Measurements from ENCODE around the gene KLK2. TPM values are rescaled to one million over a fixed set of nuclear protein-coding genes. Genes with fewer than 3 reads are reported as not detected.

KLK2 gene
- total and polyA plus RNA-seq, 2 of the 13 experiments (the other 11 are each of a cell fraction or from before 2014, with no cell fraction given): 0.11 TPM; not detected in 1

DNA sequence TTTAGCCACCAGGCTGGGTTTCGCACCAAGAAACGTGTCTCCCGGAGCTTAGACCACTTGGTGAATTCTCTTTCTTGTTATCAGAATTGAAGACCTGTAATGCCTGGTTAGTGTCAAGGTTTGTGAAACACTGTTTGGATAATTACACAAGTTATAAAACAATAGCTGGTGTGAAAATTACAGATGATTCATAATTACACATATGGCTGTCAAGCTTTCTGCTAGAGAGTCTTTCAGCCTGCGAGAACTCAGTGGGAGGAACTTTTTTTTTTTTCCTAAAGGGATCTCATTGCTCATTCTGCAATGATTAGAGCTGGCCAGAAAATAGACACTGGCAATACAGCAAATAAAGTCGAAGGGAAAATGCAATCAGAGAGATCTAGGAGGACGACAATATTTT is 51.3 kb downstream of the KLK2 start:
- POLR2A ChIA-PET: no interaction called here
- H3K27me3 ChIP-seq (ENCODE audit: control insufficient read depth in 1 of 2, insufficient read depth in 2 of 2, low read length in 2 of 2): peaks cover 0 to under 1% of the 10 kb centered on the region in 2 experiments; a peak in 1 of 5 replicates
- H4K20me1 ChIP-seq (ENCODE audit: insufficient read depth, low read length): no peaks in the 10 kb centered on the region
- no peaks in the 10 kb centered on the region for H3K36me3 ChIP-seq (replicated peaks in 1 of 2; ENCODE audit: control insufficient read depth in 1 of 2, insufficient read depth in 2 of 2, low read length in 2 of 2)
- BruUV-seq (replicated peaks): no TSS peak
- no peak overlapping the region for H3K4me2 ChIP-seq (ENCODE audit: low read depth, low read length)
- no peak for ATAC-seq
- FAIRE-seq: no peak
- CTCF ChIA-PET (ENCODE audit: low intra/inter-chr PET ratio, low total read pairs): no interaction called here
- no peak overlapping the region for H3K4me3 ChIP-seq (replicated peaks in 1 of 3; ENCODE audit: insufficient read depth in 1 of 3, low read depth in 2 of 3, low read length in 3 of 3)
- H3K79me2 ChIP-seq (ENCODE audit: insufficient read depth, low read length): no peaks in the 10 kb centered on the region
- no peaks in the 10 kb centered on the region for H3K9me3 ChIP-seq (ENCODE audit: low read length)
- in situ Hi-C loops (cut with HindIII; ENCODE audit: extremely low pct_ligation_motif_present, low pct_unique_long_range_greater_than_20kb) (no loop called here), intact Hi-C loops (cut with micrococcal nuclease; ENCODE audit: unreplicated experiment) (no loop called here)
- no peak for TF ChIP-seq ZNF766 (CRISPR knock-in tag; IDR thresholded peaks at IDR 0.05; ENCODE audit: borderline replicate concordance)
- no peak for TF ChIP-seq SYNCRIP (IDR thresholded peaks at IDR 0.05; ENCODE audit: insufficient read depth, low read depth, low read length)
- no peak for TF ChIP-seq ZNF878 (CRISPR knock-in tag; IDR thresholded peaks at IDR 0.05)
- TF ChIP-seq HOXA3 (CRISPR knock-in tag; IDR thresholded peaks at IDR 0.05): no peak
- TF ChIP-seq ZNF205 (CRISPR knock-in tag; IDR thresholded peaks at IDR 0.05): no peak
- H3K27ac ChIP-seq (ENCODE audit: extremely low read length, insufficient read depth, low read length): no peak overlapping the region
- no peak overlapping the region for H2AFZ ChIP-seq (ENCODE audit: low read length)
- no peak for DNase-seq (ENCODE audit: low spot score)
- whole genome bisulfite sequencing (ENCODE audit: low lambda C conversion rate): 6% methylated on average over 6 of the region's 6 CpGs
- no peaks in the 10 kb centered on the region for H3K4me1 ChIP-seq (ENCODE audit: insufficient read depth, low read length)
- H3K9ac ChIP-seq (ENCODE audit: insufficient read depth, low read depth, low read length): no peak overlapping the region

- no peak overlapping the region for H2AFZ ChIP-seq (ENCODE audit: low read length)
- no peaks in the 10 kb centered on the region; a peak in 1 of 5 replicates for H3K27me3 ChIP-seq (ENCODE audit: control insufficient read depth in 1 of 2, insufficient read depth in 2 of 2, low read length in 2 of 2)
- BruUV-seq (replicated peaks): no TSS peak
- no peaks in the 10 kb centered on the region for H3K9me3 ChIP-seq (ENCODE audit: low read length)
- CTCF ChIA-PET (ENCODE audit: low intra/inter-chr PET ratio, low total read pairs): no interaction called here
- DNase-seq (ENCODE audit: low spot score) (no peak), FAIRE-seq (no peak), ATAC-seq (no peak)
- 44% methylated on average over 2 of the region's 2 CpGs for WGBS (ENCODE audit: low lambda C conversion rate)
- POLR2A ChIA-PET: no interaction called here
- H3K4me2 ChIP-seq (ENCODE audit: low read depth, low read length): no peak overlapping the region
- no peaks in the 10 kb centered on the region for H4K20me1 ChIP-seq (ENCODE audit: insufficient read depth, low read length)
- H3K4me3 ChIP-seq (replicated peaks in 1 of 3; ENCODE audit: insufficient read depth in 1 of 3, low read depth in 2 of 3, low read length in 3 of 3): no peak overlapping the region
- in situ Hi-C loops (cut with HindIII; ENCODE audit: extremely low pct_ligation_motif_present, low pct_unique_long_range_greater_than_20kb): loop anchor here (25.0 kb wide), 1 partner anchor 162 kb away; the partner anchor contains the start of gene KLK14
- H3K9ac ChIP-seq (ENCODE audit: insufficient read depth, low read depth, low read length): no peak overlapping the region
- no peaks in the 10 kb centered on the region for H3K36me3 ChIP-seq (replicated peaks in 1 of 2; ENCODE audit: control insufficient read depth in 1 of 2, insufficient read depth in 2 of 2, low read length in 2 of 2)
- no peaks in the 10 kb centered on the region for H3K79me2 ChIP-seq (ENCODE audit: insufficient read depth, low read length)
- H3K27ac ChIP-seq (ENCODE audit: extremely low read length, insufficient read depth, low read length): no peak overlapping the region
- intact Hi-C loops (cut with micrococcal nuclease; ENCODE audit: unreplicated experiment): no loop called here
- H3K4me1 ChIP-seq (ENCODE audit: insufficient read depth, low read length): no peaks in the 10 kb centered on the region
- TF ChIP-seq ZNF260 (CRISPR knock-in tag; IDR thresholded peaks at IDR 0.05; ENCODE audit: borderline replicate concordance, low read depth) (no peak), CEBPB (IDR thresholded peaks at IDR 0.05; ENCODE audit: borderline replicate concordance, low read depth, low read length) (peak; percentile 30; the same call in 1 of the 2 replicates)
These were observed 52.5 kb downstream of the KLK2 start for GRCh38 chr19:50925734-50926133.

Measured in HepG2 (cell line).